Osteoblast (primary cell): ENCODE results near the gene HLA-DRB1. TPM values are rescaled to one million over a fixed set of nuclear protein-coding genes. Genes with fewer than 3 reads are reported as not detected.

ENCODE experiments used
- DNase-seq: peaks from one replicate; pipeline ENCODE4 v3.0.0; 2011; ENCODE audit warnings: low spot score, mixed read lengths; ENCODE audit not compliant: insufficient read length; ENCODE audit errors: missing footprints
- H2AFZ ChIP-seq: 2 replicates; pipeline ENCODE4 v1.6.0; 2011; ENCODE audit warnings: mild to moderate bottlenecking, low read length
- H3K27ac ChIP-seq: 2 replicates; pipeline ENCODE4 v1.5.1; 2011; ENCODE audit warnings: mild to moderate bottlenecking, low read depth, low read length, moderate library complexity
- H3K27me3 ChIP-seq: 2 replicates; pipeline ENCODE4 v1.6.0; 2012; ENCODE audit warnings: mild to moderate bottlenecking, control low read depth, inconsistent platforms, low read length, moderate library complexity; ENCODE audit not compliant: insufficient read depth
- H3K36me3 ChIP-seq: 2 replicates; pipeline ENCODE4 v1.5.1; 2011; ENCODE audit warnings: mild to moderate bottlenecking, low read length, control low read depth, moderate library complexity; ENCODE audit not compliant: insufficient read depth
- H3K4me1 ChIP-seq: 2 replicates; pipeline ENCODE4 v1.5.1; 2011; ENCODE audit warnings: mild to moderate bottlenecking, low read length, control low read depth, moderate library complexity; ENCODE audit not compliant: insufficient read depth
- H3K4me2 ChIP-seq: 2 replicates; pipeline ENCODE4 v1.6.0; 2011; ENCODE audit warnings: mild to moderate bottlenecking, low read length; ENCODE audit not compliant: insufficient read depth
- H3K4me3 ChIP-seq: fragments of 200-600 bp; sonication (generic); 3 replicates; pipeline ENCODE4 v1.5.1; 2012; ENCODE audit warnings: mild to moderate bottlenecking, low read length, inconsistent platforms; ENCODE audit not compliant: insufficient read depth
- H3K79me2 ChIP-seq: 2 replicates; pipeline ENCODE4 v1.6.0; 2012; ENCODE audit warnings: mild to moderate bottlenecking, low read length, control low read depth, inconsistent platforms; ENCODE audit not compliant: insufficient read depth
- H3K9me3 ChIP-seq: 2 replicates; pipeline ENCODE4 v1.5.1; 2011; ENCODE audit warnings: low read depth, low read length, control low read depth
- H4K20me1 ChIP-seq: 2 replicates; pipeline ENCODE4 v1.6.0; 2012; ENCODE audit warnings: mild to moderate bottlenecking, low read length, control low read depth; ENCODE audit not compliant: insufficient read depth
- CTCF ChIP-seq: IDR thresholded peaks from 2 replicates; pipeline ENCODE4 v1.5.1; 2011; ENCODE audit warnings: mild to moderate bottlenecking, low read depth, low read length, moderate library complexity; ENCODE audit errors: extremely low read depth
- total RNA-seq: library from RNA; depleted of rRNA; stranded (reverse); fragments of >200 nt; gene quantifications from 2 replicates; pipeline ENCODE4 v1.2.3, GENCODE V29; 2012

HLA-DRB1 gene
- total RNA-seq, 1 donor: 1.1 TPM

- H3K4me3 ChIP-seq: no peak overlapping the region
- H3K27me3 ChIP-seq: no peaks in the 10 kb centered on the region
- no peaks in the 10 kb centered on the region for H3K4me1 ChIP-seq
- DNase-seq: no peak
- no peaks in the 10 kb centered on the region for H3K36me3 ChIP-seq
- no peak overlapping the region for H2AFZ ChIP-seq
- no peak overlapping the region for H3K4me2 ChIP-seq
- no peaks in the 10 kb centered on the region for H4K20me1 ChIP-seq
- no peak overlapping the region for H3K27ac ChIP-seq
- no peak for TF ChIP-seq CTCF
- H3K9me3 ChIP-seq: no peaks in the 10 kb centered on the region
- no peaks in the 10 kb centered on the region for H3K79me2 ChIP-seq
Measured at GRCh38 chr6:32565511-32565910, 24.1 kb downstream of the HLA-DRB1 start.

GRCh38 chr6:32562940-32563339 is 26.7 kb downstream of the HLA-DRB1 start:
- H3K27ac ChIP-seq: no peak overlapping the region
- no peak for TF ChIP-seq CTCF

GRCh38 chr6:32559747-32560146 is 29.9 kb downstream of the HLA-DRB1 start:
- Histone ChIP-seq H3K4me3 (no peak overlapping the region), H3K27ac (no peak overlapping the region), H3K4me2 (no peak overlapping the region), H3K27me3 (no peaks in the 10 kb centered on the region), H3K36me3 (no peaks in the 10 kb centered on the region), H2AFZ (no peak overlapping the region), H3K79me2 (no peaks in the 10 kb centered on the region), H4K20me1 (no peaks in the 10 kb centered on the region), H3K4me1 (no peaks in the 10 kb centered on the region), H3K9me3 (no peaks in the 10 kb centered on the region)
- no peak for DNase-seq
- TF ChIP-seq CTCF: no peak

More at GRCh38 chr6:32562940-32563339, 26.7 kb downstream of the HLA-DRB1 start:
- H4K20me1 ChIP-seq: no peaks in the 10 kb centered on the region
- no peaks in the 10 kb centered on the region for H3K79me2 ChIP-seq
- no peaks in the 10 kb centered on the region for H3K27me3 ChIP-seq
- H3K4me1 ChIP-seq: no peaks in the 10 kb centered on the region
- no peak overlapping the region for H3K4me3 ChIP-seq
- no peak overlapping the region for H2AFZ ChIP-seq
- no peak overlapping the region for H3K4me2 ChIP-seq
- H3K36me3 ChIP-seq: no peaks in the 10 kb centered on the region
- no peak for DNase-seq
- H3K9me3 ChIP-seq: no peaks in the 10 kb centered on the region

GRCh38 chr6:32558426-32559057 is 31.1 kb downstream of the HLA-DRB1 start:
- Histone ChIP-seq H2AFZ (no peak overlapping the region), H3K4me2 (no peak overlapping the region), H3K36me3 (no peaks in the 10 kb centered on the region), H3K4me1 (no peaks in the 10 kb centered on the region), H3K79me2 (no peaks in the 10 kb centered on the region), H3K9me3 (no peaks in the 10 kb centered on the region), H3K4me3 (no peak overlapping the region), H3K27me3 (no peaks in the 10 kb centered on the region), H4K20me1 (no peaks in the 10 kb centered on the region), H3K27ac (no peak overlapping the region)
- DNase-seq: no peak
- TF ChIP-seq CTCF: no peak
